Loucy (cell line): ENCODE data around the gene TTLL7.

ENCODE experiments used
- H2AFZ ChIP-seq: fragments of 200-600 bp; sonication (generic); 2 replicates; pipeline ENCODE4 v1.6.0; 2016; ENCODE audit warnings: antibody characterized with exemption, mild to moderate bottlenecking, low read length, moderate library complexity
- H3F3A ChIP-seq: fragments of 200-600 bp; 2 replicates; pipeline ENCODE4 v1.6.0; 2016; ENCODE audit warnings: antibody characterized with exemption, low read depth, mild to moderate bottlenecking
- H3K27me3 ChIP-seq: fragments of 200-600 bp; sonication (generic); 2 replicates; pipeline ENCODE4 v1.6.1; 2014; ENCODE audit warnings: low read length, mild to moderate bottlenecking; ENCODE audit not compliant: insufficient read depth, poor library complexity, severe bottlenecking
- H3K36me3 ChIP-seq: fragments of 200-600 bp; sonication (generic); 2 replicates; pipeline ENCODE4 v1.6.1; 2016; ENCODE audit warnings: low read length; ENCODE audit not compliant: insufficient read depth
- H3K4me1 ChIP-seq: fragments of 200-600 bp; sonication (generic); 2 replicates; pipeline ENCODE4 v1.5.1; 2014; ENCODE audit warnings: low read length, mild to moderate bottlenecking; ENCODE audit not compliant: insufficient read depth, poor library complexity, severe bottlenecking
- H3K4me2 ChIP-seq: fragments of 200-600 bp; sonication (generic); 2 replicates; pipeline ENCODE4 v1.6.0; 2014; ENCODE audit warnings: antibody characterized with exemption, low read length, low read depth, mild to moderate bottlenecking; ENCODE audit not compliant: poor library complexity, severe bottlenecking
- H3K4me3 ChIP-seq: fragments of 200-600 bp; sonication (generic); 2 replicates; pipeline ENCODE4 v1.5.1; 2014; ENCODE audit warnings: low read length, mild to moderate bottlenecking, mixed read lengths; ENCODE audit not compliant: poor library complexity, severe bottlenecking
- H3K79me2 ChIP-seq: fragments of 200-600 bp; sonication (generic); 2 replicates; pipeline ENCODE4 v1.6.1; 2014; ENCODE audit warnings: low read length; ENCODE audit not compliant: insufficient read depth
- H3K9ac ChIP-seq: fragments of 200-600 bp; sonication (generic); 2 replicates; pipeline ENCODE4 v1.6.0; 2014; ENCODE audit warnings: mild to moderate bottlenecking, low read depth, low read length, moderate library complexity; ENCODE audit not compliant: poor library complexity, severe bottlenecking
- H3K9me2 ChIP-seq: fragments of 200-600 bp; sonication (generic); replicated peaks from 2 replicates; pipeline ENCODE4 v1.6.1; 2016; ENCODE audit warnings: low read depth, low read length, mixed read lengths
- H3K9me3 ChIP-seq: fragments of 200-600 bp; sonication (generic); 2 replicates; pipeline ENCODE4 v1.6.1; 2014; ENCODE audit warnings: mild to moderate bottlenecking, antibody characterized with exemption, low read length, low read depth; ENCODE audit not compliant: insufficient read depth
- H4K20me1 ChIP-seq: fragments of 200-600 bp; sonication (generic); 2 replicates; pipeline ENCODE4 v1.6.0; 2014; ENCODE audit warnings: antibody characterized with exemption, low read length, mild to moderate bottlenecking; ENCODE audit not compliant: insufficient read depth, poor library complexity, severe bottlenecking
- CTCF ChIP-seq: fragments of 200-600 bp; sonication (generic); conservative IDR thresholded peaks from 2 replicates; pipeline ENCODE4 v1.5.1; 2014; ENCODE audit warnings: mild to moderate bottlenecking, antibody characterized with exemption, low read length
- EZH2phosphoT487 ChIP-seq: fragments of 200-600 bp; IDR thresholded peaks from 2 replicates; pipeline ENCODE4 v1.6.1; 2018; ENCODE audit warnings: antibody characterized with exemption, mild to moderate bottlenecking, moderate library complexity, borderline replicate concordance

TTLL7 gene

GRCh38 chr1:84010136-84010535, 11.2 kb upstream of the TTLL7 start:
- Histone ChIP-seq H3K4me1 (no peaks in the 10 kb centered on the region), H2AFZ (no peak overlapping the region), H4K20me1 (no peaks in the 10 kb centered on the region), H3K9me3 (no peaks in the 10 kb centered on the region; the same call in 1 of the 2 replicates), H3K79me2 (no peaks in the 10 kb centered on the region), H3K36me3 (no peaks in the 10 kb centered on the region), H3K4me2 (no peak overlapping the region), H3K4me3 (no peak overlapping the region), H3F3A (no peaks in the 10 kb centered on the region), H3K9me2 (no peaks in the 10 kb centered on the region), H3K27me3 (no peaks in the 10 kb centered on the region), H3K9ac (no peak overlapping the region)
- TF ChIP-seq EZH2phosphoT487 = no peak
- TF ChIP-seq CTCF = no peak

GRCh38 chr1:84008631-84009030, 9.7 kb upstream of the TTLL7 start:
- no peaks in the 10 kb centered on the region for H3K79me2 ChIP-seq
- H3K4me3 ChIP-seq = no peak overlapping the region
- no peak overlapping the region for H2AFZ ChIP-seq
- no peaks in the 10 kb centered on the region for H4K20me1 ChIP-seq
- H3K9me3 ChIP-seq = no peaks in the 10 kb centered on the region; the same call in 1 of the 2 replicates
- H3K4me2 ChIP-seq = no peak overlapping the region
- no peaks in the 10 kb centered on the region for H3K9me2 ChIP-seq
- H3K4me1 ChIP-seq = no peaks in the 10 kb centered on the region
- no peaks in the 10 kb centered on the region for H3F3A ChIP-seq
- TF ChIP-seq CTCF = no peak
- TF ChIP-seq EZH2phosphoT487 = no peak
- H3K27me3 ChIP-seq = no peaks in the 10 kb centered on the region
- H3K9ac ChIP-seq = no peak overlapping the region
- no peaks in the 10 kb centered on the region for H3K36me3 ChIP-seq

- Histone ChIP-seq H3K9me3 (no peaks in the 10 kb centered on the region), H3K9me2 (no peaks in the 10 kb centered on the region), H3K4me3 (no peak overlapping the region), H2AFZ (no peak overlapping the region), H3K4me1 (peaks cover 3% of the 10 kb centered on the region), H4K20me1 (no peaks in the 10 kb centered on the region), H3K36me3 (no peaks in the 10 kb centered on the region), H3K4me2 (no peak overlapping the region), H3K27me3 (no peaks in the 10 kb centered on the region), H3K79me2 (no peaks in the 10 kb centered on the region), H3F3A (no peaks in the 10 kb centered on the region), H3K9ac (no peak overlapping the region)
- TF ChIP-seq CTCF (no peak), EZH2phosphoT487 (no peak)
Measured at GRCh38 chr1:84006591-84006990, 7.7 kb upstream of the TTLL7 start.
